Measurements from ENCODE around the gene TMEM51.

Gene TMEM51, protein sequence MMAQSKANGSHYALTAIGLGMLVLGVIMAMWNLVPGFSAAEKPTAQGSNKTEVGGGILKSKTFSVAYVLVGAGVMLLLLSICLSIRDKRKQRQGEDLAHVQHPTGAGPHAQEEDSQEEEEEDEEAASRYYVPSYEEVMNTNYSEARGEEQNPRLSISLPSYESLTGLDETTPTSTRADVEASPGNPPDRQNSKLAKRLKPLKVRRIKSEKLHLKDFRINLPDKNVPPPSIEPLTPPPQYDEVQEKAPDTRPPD

DNA sequence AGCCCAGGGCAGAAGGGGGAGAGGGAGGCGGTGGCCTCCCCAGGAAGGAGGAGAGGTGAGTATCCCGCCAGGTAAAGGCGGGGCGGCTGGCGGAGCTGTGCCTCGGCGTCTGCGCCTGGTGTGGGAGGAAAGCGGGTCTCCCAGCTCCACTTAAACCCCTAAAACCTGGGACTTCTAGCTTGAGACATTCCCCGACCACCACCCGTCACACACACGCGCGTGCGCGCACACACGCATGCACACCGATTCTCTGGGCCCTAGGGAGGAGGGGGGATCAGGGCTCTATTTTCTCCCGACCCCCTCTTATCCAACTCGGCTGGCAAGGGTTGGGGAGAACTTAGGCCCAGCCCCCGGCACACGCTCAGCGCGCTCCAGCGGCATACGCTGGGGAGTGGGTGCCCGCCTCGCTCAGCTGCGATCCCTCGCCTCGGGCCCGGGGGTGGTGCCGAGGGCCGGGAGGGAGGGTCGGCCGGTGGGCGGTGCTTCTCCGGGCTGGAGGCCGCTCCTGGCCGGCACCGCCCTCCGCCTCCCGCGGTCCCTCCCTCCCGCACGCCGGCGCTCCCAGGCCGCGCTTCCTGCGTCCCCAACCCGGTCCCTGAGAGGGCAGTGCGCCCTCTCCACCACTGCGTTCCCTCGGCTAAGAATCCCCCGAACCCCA is at the start of gene TMEM51:
Gene TMEM51, plus strand, starts transcription at position 564 of the 658 bp plus-strand sequence. CDS start 61,341 bp downstream, outside the sequence.
- DNase-seq, result peak; percentile 43

DNA sequence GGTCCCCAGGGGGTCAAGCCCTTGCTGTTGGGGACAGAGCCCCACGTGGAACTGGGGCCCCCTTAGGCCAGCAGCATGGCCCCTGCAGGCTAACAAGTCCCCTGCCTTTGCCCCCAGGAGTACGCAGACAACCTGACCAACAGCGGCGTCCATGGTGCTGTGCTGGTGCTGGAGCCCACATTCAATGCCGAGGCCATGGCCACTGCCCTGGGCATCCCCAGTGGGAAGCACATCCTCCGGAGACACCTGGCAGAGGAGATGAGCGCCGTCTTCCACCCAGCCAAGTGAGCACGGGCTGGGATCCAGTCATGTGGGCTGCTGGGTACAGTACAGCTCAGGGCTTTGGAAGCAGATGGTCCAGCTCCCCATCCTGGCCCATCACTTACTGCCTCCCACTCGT is 49.6 kb upstream of the TMEM51 start:
- DNase-seq, result no peak

DNA sequence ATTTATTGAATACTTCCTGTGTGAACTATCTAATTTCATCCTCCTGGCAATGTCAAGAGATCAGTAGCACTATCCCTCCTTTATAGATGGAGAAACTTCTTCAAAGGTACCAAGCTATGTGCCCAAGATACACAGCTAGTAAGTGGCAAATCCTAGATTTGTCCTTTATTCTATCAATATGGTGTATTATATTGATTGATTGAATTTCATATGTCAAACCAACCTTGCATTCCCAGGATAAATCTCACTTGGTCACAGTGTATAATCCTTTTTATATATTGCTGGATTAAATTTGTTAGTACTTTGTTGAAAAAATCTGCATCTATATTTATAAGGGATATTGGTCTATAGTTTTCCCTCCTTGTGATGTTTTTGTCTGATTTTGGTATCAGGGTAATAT is 48.8 kb upstream of the TMEM51 start:
- no peak for DNase-seq

DNA sequence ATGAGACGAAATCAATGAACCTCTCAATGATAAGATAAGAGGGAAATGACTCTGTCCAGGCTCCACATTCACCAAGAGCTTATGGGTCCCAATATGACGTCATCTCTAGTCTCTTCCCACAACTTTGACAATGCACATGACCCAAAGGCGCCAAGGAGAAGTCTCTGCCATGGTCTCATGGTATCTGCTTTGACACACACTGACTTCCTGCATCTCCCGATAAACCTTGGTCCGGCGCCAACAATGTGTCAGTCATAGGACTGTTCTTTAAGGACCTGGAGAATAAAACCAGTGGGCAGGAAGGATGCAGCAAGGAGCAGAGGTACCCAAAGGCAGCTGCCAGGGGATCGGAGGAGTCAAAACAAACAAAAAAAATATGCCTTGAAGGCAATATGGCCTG is 46.9 kb upstream of the TMEM51 start:
- DNase-seq, result no peak

DNA sequence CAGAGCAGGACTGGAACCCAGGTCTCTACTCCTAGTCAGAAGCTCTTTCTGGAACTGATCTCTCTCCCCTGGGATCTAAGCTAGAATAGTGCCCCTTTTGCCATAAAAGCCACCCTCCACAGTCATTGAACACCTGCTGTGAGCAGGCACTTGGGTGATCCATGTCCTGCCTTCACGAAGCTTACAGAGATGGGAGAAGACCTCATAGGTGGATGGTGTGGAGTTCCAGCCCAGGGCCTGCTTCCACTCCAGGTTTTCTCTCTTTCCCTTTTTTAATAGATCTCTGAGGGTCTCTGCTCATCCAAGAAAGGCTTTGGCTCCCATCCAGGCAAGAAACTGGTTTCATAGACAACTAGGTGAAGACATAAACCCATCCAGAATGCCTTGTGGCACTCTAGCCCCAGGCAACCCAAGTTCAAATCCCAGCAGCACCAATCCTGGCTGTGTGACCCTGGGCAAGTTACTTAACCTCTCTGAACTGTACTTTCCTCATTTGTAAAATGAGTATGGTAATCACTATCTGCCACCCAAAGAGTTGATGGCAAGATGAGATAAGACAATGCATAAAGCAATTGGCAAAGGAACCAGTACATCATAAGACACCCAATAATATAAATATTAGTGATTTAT is 46.4 kb upstream of the TMEM51 start:
- DNase-seq, result no peak

DNA sequence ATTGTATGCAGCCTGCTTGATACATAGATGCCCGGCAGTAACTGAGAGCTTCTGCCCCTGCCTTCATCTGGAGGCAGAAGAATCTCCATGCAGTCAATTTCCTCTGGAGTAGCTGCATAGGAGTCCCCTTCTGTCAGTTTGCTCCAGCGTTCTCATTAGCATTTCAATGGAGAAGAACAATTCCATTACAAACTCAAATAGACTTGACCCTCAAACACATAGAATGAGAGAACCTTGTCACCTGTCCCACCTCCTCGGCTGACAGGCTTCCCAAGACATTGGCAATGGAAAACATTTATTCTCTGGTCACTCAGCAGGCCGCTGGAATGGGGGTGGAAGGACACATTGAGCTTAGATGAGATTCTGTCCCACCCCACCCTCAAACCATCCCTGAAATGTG is 45.6 kb upstream of the TMEM51 start:
- no peak for DNase-seq

DNA sequence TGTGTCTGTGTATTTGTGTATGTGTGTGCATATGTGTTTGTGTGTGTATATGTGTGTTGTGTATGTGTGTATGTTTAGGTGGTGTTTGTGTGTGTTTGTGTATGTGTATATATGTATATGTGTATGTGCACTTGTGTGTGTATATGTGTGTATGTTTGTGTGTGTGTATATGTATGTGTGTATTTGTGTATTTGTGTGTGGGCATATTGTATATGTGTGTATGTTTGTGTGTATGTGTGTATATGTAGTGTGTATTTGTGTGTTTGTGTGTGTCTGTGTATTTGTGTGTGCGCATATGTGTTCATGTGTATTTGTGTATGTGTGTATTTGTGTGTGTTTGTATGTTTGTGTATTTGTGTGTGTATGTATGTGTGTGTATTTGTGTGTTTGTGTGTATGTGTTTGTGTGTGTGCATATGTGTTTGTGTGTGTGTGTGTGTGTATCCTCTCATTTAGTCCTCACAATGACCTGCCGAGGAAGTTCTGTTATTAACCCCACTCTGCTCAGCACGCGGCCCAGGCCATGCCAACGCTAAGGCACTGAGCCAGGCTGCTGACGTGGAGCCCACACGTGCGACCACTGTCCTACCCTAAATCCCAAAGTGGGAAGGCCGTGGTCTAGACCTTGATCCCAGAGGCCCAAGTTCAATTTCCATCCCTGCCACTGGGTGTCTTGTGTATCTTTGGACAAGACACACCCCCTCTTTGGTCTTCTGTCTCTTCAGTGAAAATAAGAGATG is 43.2 kb upstream of the TMEM51 start:
- DNase-seq, result no peak

DNA sequence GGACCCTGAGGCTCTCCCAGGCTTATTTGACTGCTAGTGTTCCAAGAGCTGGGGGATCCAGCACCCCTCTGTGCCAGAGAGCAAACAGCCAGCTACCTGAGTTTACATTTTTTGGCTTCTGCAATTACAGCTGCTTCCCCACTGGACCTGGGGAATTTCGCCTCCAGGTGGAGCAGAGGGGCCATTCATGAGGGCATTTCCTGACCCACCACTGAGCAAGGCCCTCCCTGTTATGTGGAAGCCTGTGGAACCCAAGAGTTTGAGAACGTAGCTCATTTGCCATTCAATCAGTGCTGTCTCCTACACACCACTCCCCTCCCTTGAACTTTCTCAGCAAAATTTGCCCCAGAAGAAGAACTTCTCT is 42.7 kb upstream of the TMEM51 start:
- DNase-seq, result no peak

DNA sequence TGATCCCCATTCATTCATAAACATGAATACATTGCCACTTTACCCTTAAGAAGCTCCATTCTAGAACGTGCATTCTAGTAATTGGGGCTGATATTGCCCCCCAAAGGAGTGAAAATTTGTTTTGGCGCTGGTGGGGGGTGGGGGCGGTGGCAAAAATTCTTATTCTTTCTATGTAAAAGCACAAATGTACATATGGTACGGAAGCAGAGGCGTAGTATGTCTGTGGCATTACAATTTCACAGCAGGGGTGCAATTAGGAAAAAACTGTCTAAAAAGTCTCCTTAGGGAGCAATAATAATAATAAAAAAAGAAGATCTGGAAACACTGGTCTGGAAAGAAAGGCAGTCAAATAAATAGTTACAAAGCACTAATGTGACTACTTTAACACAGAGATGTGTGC is 40.4 kb upstream of the TMEM51 start:
- no peak for DNase-seq

DNA sequence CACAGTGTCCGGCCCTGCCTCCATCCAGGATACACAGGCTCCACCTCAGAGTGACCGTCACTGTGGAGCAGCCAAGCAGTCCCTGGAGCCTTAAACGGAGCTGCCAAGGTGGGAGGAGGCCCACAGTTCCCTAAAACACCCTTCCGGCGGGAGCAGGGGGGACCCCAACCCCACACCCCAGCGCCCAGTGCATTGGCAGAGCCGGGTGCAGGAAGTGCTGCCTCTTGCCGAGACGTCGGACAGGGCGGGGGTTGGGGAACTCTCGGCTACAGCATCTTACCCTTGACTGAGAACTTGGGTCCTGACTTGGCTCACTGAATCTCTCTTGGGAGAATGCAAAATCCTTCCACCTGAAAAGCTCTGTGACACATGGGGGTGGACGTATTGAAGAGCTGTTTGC is 38.7 kb upstream of the TMEM51 start:
- no peak for DNase-seq

DNA sequence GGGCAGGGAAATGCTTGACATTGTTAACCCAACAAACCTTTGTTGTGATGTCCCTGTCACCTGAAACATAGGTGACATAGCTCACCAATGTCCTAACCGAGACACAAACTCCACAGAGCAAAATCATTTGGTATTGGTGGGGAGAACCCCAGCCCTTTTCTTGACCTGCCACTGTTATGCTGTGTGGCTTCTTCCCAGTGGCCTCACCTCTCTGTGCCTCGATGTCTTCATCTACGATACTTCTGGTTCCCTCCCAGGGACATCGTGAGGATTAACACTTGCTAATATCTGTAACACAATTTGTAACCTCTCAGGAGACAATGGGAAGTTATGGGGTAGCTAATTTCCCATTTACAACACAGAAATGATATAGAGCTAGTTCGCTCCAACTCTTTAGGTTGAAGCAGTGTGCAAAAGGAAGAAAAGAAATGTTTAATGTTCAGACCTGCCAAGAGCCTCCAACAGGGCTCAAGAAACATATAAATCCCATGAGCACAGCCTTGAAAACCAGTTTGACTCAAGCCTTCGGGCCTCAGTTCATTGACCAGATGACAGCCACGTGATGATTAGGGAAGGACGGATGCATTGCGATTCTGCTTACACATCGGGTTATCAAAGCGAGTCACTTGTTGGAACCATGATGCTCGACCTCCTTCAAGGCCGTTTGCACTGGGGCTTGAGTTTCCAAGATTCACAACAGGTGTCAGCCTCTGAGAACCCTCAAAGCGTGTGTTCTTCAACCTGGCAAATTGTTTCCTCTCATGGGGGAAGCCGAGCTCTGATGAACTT is 37.8 kb upstream of the TMEM51 start:
- no peak for DNase-seq

DNA sequence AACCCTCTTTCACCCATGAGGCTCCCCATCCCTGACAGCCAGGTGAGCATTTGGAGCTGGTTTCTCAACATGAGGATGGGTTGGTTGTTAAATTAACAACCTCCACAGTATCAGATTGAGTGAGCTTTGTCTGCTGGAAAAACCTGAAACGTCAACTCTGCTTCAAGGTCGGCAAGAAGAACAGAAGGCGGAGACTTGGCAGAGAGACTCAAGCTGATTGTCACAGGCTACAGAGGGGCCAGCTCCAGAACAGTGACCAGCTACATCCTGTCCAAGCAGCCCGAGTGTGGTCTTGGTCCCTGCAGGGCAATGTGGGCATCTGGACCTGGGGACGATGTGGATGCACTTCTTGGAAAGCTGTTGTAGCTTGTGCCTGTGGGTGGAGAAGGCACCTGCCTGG is 36.6 kb upstream of the TMEM51 start:
- no peak for DNase-seq

DNA sequence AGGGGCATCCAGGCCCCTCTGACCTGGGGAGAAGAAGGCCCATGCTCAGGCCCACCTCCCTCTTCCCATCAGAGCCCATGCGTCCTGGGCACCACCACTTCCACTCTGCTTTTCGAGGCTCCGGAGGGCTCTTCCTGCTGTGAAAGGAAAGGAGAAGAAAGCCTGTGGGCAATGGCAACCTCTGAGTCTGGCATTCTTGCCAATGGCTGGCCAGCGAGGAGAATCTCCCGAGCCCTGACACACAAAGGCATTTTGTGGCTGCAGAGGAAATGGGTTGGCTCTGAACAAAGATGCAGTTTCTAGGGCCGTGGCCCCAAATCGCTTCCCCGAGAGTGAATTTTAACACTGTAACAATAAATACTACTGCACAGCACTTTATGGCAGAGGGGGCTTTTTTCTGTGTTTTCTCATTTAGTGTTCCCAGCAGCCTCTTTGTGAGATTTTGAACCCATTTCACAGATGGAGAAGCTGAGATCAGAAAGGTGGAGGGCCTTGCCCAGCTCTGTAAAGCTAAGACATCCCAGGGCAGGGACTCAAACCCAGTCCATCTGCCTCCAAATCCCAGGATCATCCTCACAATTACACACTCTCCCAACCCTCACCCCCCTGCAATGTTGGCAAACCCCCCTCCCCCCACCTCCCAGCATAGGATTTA is 35.7 kb upstream of the TMEM51 start:
- no peak for DNase-seq

DNA sequence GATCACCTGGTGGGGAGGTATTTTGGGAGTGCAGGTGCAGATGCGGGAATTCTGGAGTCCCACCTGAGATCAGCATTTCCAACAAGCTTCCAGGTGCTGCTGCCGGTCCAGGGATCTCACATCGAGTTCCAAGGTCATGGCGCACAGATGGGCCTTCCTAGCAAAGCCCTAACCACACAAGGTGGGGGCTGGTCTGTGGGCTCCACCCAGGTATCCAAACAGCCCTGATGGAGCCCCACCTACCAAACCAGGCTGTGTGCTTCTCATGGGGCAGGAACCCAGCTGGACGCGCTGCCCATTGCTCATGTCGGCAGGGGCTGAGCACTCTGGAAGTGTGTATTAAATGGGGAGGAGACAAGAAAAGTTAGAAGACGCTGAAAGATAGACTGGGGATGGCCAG is 35.0 kb upstream of the TMEM51 start:
- DNase-seq, result no peak

DNA sequence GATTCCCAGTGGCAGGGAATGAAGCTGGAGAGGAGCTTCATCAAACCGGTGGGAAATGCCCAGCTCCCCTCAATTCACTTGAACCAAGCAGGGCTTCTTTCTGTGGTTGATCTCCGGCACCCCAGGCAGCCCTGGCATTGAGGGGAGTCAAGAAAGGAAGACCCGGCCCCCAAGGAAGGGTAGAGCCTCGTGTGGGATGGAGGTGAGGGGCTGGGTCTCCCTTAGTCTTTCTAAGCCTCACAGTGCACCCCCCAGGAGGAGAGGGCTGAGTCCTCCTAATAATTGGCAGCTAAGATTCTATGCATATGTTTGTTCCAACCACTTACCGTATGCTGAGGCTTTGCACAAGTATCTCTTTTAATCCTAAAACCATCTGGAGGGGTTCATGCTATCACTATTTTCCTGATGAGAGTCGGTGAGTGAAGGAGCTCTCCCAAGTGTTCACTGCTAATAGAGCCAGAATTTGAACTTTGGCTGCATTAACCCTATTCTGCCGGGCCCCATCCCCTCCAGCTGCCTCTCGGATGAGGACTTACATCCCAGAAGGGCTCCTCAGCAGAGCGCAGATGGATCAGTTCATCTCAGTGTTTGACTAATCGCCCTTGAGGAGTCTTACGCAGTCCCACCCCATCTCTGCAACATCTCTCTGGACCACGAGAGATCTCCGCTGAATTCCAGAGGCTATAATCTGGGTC is 33.1 kb upstream of the TMEM51 start:
- no peak for DNase-seq

DNA sequence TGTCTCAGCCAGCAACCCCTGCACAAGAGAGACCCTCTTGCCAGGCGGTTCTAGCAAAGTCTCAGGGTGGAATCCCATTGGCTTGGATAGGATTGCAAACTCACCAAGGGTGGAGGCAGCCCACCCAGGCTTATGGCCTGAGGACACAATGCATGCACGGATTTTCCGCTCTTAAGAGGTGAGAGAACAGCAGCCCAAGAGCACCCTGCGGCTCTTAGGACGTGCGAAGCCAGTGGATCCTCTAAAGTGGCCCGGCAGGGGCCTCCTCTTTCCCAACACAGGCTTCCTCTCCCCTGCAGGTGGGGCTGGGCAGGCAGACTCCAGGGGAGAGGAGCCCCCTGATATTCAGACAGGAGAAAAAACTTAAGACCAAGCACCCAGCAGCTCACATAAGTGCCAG is 31.2 kb upstream of the TMEM51 start:
- DNase-seq, result no peak

DNA sequence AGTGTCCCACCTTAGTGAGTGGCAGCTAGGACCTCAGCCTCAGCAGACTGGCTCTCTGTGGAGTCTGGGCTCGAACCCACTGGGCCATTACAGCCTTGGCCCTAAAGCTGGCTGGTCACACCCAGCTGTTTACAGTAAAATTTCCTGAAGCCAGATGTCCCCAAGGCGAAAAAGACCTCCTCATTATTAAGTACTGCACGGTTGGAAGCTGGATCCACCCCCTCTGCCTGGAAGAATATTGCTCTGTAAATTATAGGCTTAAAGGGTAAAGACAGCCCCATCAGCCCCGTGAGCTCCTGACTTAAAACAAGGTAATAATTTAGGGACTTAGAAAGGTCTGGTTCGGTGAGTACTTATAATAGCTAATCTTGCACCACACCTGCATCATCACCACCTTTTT is 30.3 kb upstream of the TMEM51 start:
- no peak for DNase-seq

DNA sequence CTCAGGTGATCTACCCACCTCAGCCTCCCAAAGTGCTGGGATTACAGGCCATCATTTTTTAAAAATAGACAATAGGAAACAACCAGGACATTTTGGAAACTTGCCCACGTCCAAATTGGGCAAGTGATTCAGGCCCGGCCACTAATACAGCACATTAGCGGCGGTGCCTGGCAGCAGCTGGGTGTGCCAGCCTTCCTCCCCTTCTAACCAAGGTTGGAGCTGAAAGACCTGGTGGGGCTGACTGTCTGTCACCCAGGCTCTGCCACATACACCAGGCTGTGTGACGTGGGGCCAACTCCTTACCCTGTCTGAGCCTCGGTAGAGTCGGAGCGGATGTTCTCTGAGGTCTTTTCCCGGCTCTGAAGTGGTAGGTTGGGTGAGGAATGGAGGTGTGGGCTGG is 29.6 kb upstream of the TMEM51 start:
- DNase-seq, result no peak

DNA sequence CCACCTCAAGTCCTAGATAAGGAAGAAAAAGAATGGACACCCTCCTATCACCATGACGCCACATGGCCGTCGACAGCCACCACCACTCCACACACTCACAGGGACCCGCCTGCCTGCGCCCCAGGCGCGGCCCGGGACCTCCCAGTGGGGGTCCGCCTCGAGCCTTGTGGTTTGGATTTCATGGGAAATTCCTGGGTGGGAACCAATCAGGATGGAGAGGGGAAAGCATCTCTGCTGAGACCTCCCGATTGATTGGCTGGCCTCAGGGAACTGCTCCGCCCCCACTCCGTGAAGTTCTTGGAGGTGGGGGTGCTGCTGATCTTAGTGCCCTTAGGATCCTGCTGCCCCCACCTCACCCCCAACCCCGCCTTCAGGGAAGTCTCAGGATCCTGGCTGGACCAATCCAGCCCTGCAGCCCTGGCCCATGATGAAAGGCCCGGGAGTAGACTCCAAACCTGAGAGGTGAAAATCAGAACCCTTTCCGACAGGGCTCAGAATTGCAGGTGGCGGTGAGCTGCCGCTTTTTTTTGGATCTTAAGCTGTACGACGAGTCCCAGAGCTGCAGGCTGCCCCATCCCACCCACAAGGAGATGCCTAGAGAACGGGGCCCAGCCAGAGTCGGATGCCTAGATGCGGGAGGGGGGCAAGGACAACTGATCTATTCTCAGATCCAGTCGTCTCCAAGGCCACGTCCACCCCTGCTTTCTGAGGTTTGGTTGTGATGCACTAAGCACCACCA is 29.0 kb upstream of the TMEM51 start:
- DNase-seq, result no peak

DNA sequence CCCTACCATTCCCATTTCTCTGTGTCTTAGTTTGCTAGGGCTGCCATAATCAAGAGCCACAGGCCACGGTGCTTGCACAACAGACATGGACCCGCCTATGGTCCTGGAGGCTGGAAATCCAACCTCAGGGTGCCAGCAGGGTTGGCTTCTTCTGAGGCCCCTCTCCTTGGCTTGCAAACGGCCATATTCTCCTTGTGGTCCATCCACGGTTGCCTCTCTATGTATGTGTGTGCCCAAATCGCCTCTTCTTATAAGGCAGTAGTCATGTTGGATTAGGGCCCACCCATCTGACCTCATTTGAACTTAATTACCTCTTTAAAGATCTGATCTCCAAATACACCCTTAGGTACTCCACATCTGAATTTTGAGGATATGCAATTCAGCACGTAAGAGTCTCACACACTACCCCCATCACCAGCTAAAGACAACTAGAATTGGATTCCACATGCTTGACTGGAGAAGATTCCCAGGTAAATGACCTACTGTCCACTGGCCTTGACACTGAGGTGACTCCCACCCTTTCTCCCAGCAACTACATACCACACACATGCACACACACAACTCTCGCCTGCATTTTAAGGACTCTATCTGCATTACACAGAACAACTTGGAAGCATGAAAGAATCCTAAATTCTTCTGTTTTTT is 28.3 kb upstream of the TMEM51 start:
- DNase-seq, result no peak

DNA sequence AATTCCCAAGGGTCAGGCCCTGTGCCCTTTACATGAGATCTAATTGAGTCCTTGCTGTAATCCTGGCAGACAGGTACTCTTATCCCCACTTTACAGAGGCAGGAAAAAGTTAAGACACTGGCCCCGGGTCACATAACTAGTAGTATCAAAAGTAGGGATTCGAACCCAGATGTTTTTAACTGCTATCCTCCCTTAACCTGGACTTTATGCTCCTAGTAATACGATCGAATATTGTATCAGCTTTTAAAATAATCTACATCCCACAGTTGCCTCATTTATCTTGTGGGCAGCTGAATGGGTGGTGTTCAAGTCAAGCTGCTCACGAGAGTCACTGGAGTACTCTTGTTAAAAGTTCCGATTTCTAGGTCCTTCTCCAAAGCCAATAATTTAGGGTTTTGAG is 25.5 kb upstream of the TMEM51 start:
- DNase-seq, result no peak
